RWPE2 (cell line): ENCODE data around the gene SLCO3A1.

Source experiments
- ATAC-seq: fragments of 200-7000 bp; cut with Tn5 transposase; 3 replicates; pipeline ENCODE4 v1.9.1; 2021; ENCODE audit warnings: low read depth
- DNase-seq: peaks from one replicate; pipeline ENCODE4 v3.0.0-alpha.2; 2020; ENCODE audit warnings: low spot score
- H3K27ac ChIP-seq: fragments of 450-650 bp; 2 replicates; pipeline ENCODE4 v1.5.1; 2017; ENCODE audit warnings: mild to moderate bottlenecking; ENCODE audit not compliant: poor library complexity, severe bottlenecking
- H3K27me3 ChIP-seq: fragments of 250-450 bp; sonication (Bioruptor Pico); 2 replicates; pipeline ENCODE4 v1.5.1; 2021; ENCODE audit warnings: mild to moderate bottlenecking, moderate library complexity; ENCODE audit not compliant: insufficient read depth, poor library complexity, severe bottlenecking
- H3K36me3 ChIP-seq: fragments of 250-450 bp; sonication (Bioruptor Pico); 2 replicates; pipeline ENCODE4 v1.5.1; 2020; ENCODE audit warnings: low read depth, mild to moderate bottlenecking, moderate library complexity
- H3K4me1 ChIP-seq: fragments of 250-450 bp; sonication (Bioruptor Pico); 2 replicates; pipeline ENCODE4 v1.5.1; 2021; ENCODE audit warnings: mild to moderate bottlenecking, moderate library complexity; ENCODE audit not compliant: insufficient read depth, poor library complexity, severe bottlenecking
- H3K4me3 ChIP-seq: fragments of 250-450 bp; sonication (Bioruptor Pico); 2 replicates; pipeline ENCODE4 v1.5.1; 2021; ENCODE audit warnings: mild to moderate bottlenecking, moderate library complexity; ENCODE audit not compliant: severe bottlenecking
- H3K9me3 ChIP-seq: fragments of 250-450 bp; sonication (Bioruptor Pico); 2 replicates; pipeline ENCODE4 v1.5.1; 2021; ENCODE audit warnings: mild to moderate bottlenecking, moderate library complexity; ENCODE audit not compliant: severe bottlenecking
- TF ChIP-seq, protein P1 (sequence below): fragments of 450-650 bp; IDR thresholded peaks from one replicate; pipeline ENCODE4 v1.5.1; 2017; ENCODE audit warnings: mild to moderate bottlenecking, moderate library complexity; ENCODE audit not compliant: poor library complexity, severe bottlenecking

SLCO3A1 gene

DNA sequence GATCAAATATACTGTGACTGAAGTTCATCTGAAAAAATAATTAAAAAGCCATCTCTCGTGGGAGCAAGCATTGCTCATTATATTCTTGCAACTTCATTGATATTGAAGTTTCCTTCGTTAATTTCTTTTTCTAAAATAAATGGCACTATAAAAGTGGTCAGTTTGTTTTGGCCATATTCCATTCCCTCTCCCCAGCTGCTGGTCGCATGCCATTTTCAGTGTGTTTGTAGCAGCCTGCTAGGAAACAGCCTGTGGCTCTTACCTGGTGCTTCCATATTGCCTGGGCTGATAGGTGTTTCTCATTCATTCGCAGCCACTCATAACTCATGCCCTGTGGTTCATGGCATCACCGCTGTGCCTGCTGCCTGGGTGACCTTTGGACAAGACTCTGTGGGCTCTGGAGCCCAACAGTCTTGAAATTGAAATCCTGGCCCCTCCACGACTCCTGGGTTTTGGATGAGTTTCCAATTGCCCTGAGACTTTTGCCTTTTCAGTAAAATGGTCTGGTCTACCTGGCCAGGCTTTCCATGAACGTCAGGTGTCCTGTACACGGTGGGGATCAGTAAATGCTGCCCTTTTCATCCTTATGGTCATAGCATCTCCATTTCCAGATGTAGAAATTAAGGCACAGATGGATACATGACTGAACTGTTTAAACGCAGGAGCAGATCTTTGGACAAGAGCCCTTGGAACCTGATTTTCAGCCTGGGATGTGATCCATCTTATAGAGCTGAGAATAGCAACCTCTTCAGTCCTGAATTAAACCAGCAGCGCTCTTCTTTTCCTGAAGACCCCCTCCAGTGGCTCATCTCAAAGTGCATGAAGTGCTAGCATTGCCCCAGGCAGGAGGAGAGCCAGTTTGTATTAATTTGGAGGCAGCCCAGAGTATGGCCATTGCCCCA is 69.4 kb downstream of the SLCO3A1 start:
- Histone ChIP-seq H3K36me3 (no peaks in the 10 kb centered on the region), H3K4me1 (no peaks in the 10 kb centered on the region), H3K27me3 (no peaks in the 10 kb centered on the region), H3K9me3 (no peaks in the 10 kb centered on the region), H3K4me3 (no peak overlapping the region), H3K27ac (no peak overlapping the region)
- TF ChIP-seq, protein P1, sequence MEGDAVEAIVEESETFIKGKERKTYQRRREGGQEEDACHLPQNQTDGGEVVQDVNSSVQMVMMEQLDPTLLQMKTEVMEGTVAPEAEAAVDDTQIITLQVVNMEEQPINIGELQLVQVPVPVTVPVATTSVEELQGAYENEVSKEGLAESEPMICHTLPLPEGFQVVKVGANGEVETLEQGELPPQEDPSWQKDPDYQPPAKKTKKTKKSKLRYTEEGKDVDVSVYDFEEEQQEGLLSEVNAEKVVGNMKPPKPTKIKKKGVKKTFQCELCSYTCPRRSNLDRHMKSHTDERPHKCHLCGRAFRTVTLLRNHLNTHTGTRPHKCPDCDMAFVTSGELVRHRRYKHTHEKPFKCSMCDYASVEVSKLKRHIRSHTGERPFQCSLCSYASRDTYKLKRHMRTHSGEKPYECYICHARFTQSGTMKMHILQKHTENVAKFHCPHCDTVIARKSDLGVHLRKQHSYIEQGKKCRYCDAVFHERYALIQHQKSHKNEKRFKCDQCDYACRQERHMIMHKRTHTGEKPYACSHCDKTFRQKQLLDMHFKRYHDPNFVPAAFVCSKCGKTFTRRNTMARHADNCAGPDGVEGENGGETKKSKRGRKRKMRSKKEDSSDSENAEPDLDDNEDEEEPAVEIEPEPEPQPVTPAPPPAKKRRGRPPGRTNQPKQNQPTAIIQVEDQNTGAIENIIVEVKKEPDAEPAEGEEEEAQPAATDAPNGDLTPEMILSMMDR, result no peak
- ATAC-seq (no peak), DNase-seq (no peak)

- ATAC-seq (no peak), DNase-seq (no peak)
- H3K9me3 ChIP-seq, result no peaks in the 10 kb centered on the region
- no peak overlapping the region for H3K27ac ChIP-seq
- H3K4me3 ChIP-seq, result no peak overlapping the region
- H3K36me3 ChIP-seq, result no peaks in the 10 kb centered on the region
- no peaks in the 10 kb centered on the region for H3K27me3 ChIP-seq
- TF ChIP-seq, protein P1, result no peak
- H3K4me1 ChIP-seq, result no peaks in the 10 kb centered on the region
Measured at GRCh38 chr15:91924183-91924582, 70.7 kb downstream of the SLCO3A1 start.

- no peak overlapping the region for H3K27ac ChIP-seq
- no peaks in the 10 kb centered on the region for H3K9me3 ChIP-seq
- no peaks in the 10 kb centered on the region for H3K4me1 ChIP-seq
- H3K27me3 ChIP-seq, result no peaks in the 10 kb centered on the region
- no peak for DNase-seq
- H3K4me3 ChIP-seq, result no peak overlapping the region
- no peaks in the 10 kb centered on the region for H3K36me3 ChIP-seq
- TF ChIP-seq, protein P1, result no peak
- ATAC-seq, result no peak
Measured at GRCh38 chr15:91924837-91925495, 71.5 kb downstream of the SLCO3A1 start.

GRCh38 chr15:91925794-91926193 is 72.3 kb downstream of the SLCO3A1 start:
- no peaks in the 10 kb centered on the region for H3K9me3 ChIP-seq
- no peak overlapping the region for H3K4me3 ChIP-seq
- TF ChIP-seq, protein P1, result no peak
- no peaks in the 10 kb centered on the region for H3K4me1 ChIP-seq
- no peaks in the 10 kb centered on the region for H3K36me3 ChIP-seq
- H3K27ac ChIP-seq, result no peak overlapping the region
- DNase-seq (no peak), ATAC-seq (no peak)
- H3K27me3 ChIP-seq, result no peaks in the 10 kb centered on the region

GRCh38 chr15:91926908-91927270 is 73.4 kb downstream of the SLCO3A1 start:
- no peaks in the 10 kb centered on the region for H3K9me3 ChIP-seq
- ATAC-seq, result no peak

More at GRCh38 chr15:91926908-91927270, 73.4 kb downstream of the SLCO3A1 start:
- TF ChIP-seq, protein P1, result no peak
- Histone ChIP-seq H3K4me3 (no peak overlapping the region), H3K27me3 (no peaks in the 10 kb centered on the region), H3K4me1 (no peaks in the 10 kb centered on the region), H3K27ac (no peak overlapping the region), H3K36me3 (no peaks in the 10 kb centered on the region)
- DNase-seq, result no peak
